Natural killer cell treated with Interleukin-12 subunit alpha and Interleukin-12 subunit beta and Interleukin-15 and Interleukin-18, amount 100 ng/mL, for 72 hours (primary cell): Measurements from ENCODE around the gene SFTA2. TPM values are rescaled to one million over a fixed set of nuclear protein-coding genes. Genes with fewer than 3 reads are reported as not detected.
"Not testable (repeated sequence)": the region's sequence is repeated elsewhere in the genome, so short reads cannot be mapped to it uniquely, and the experiment has no call there.

Source experiments
- ATAC-seq, 2 donors: fragments of 150-1000 bp; cut with Tn5 transposase in 1 of 2; sonication (Bioruptor Pico), chemical (Tn5 transposase) in 1 of 2; 2 replicates each; pipeline ENCODE4 v1.10.0; 2021
- DNase-seq: peaks from one replicate; pipeline ENCODE4 v3.0.0; 2022; ENCODE audit warnings: low spot score
- H3K27ac Mint-ChIP-seq, 2 donors: 1 replicate in 1 of 2; 2 replicates in 1 of 2; pipeline ENCODE4 v1.8.0; 2022; ENCODE audit warnings: mixed read lengths in 2 of 2, mild to moderate bottlenecking in 1 of 2, moderate library complexity in 1 of 2
- H3K27me3 Mint-ChIP-seq, 2 donors: 1 replicate in 1 of 2; 2 replicates in 1 of 2; pipeline ENCODE4 v1.8.0; 2022; ENCODE audit warnings: mixed read lengths in 2 of 2
- H3K36me3 Mint-ChIP-seq: one replicate; pipeline ENCODE4 v1.8.0; 2022; ENCODE audit warnings: mixed read lengths
- H3K4me1 Mint-ChIP-seq, 2 donors: 1 replicate in 1 of 2; 2 replicates in 1 of 2; pipeline ENCODE4 v1.8.0; 2022; ENCODE audit warnings: low read depth in 2 of 2, mixed read lengths in 2 of 2, mild to moderate bottlenecking in 1 of 2
- H3K4me3 Mint-ChIP-seq: one replicate; pipeline ENCODE4 v1.8.0; 2022; ENCODE audit warnings: mixed read lengths
- H3K9me3 Mint-ChIP-seq: 2 replicates; pipeline ENCODE4 v1.8.0; 2022; ENCODE audit warnings: mixed read lengths
- total RNA-seq, 2 donors: library from RNA; stranded (reverse); gene quantifications; one replicate each; pipeline ENCODE4 v1.2.3, GENCODE V29; 2022

SFTA2 gene
- not detected for total RNA-seq

DNA sequence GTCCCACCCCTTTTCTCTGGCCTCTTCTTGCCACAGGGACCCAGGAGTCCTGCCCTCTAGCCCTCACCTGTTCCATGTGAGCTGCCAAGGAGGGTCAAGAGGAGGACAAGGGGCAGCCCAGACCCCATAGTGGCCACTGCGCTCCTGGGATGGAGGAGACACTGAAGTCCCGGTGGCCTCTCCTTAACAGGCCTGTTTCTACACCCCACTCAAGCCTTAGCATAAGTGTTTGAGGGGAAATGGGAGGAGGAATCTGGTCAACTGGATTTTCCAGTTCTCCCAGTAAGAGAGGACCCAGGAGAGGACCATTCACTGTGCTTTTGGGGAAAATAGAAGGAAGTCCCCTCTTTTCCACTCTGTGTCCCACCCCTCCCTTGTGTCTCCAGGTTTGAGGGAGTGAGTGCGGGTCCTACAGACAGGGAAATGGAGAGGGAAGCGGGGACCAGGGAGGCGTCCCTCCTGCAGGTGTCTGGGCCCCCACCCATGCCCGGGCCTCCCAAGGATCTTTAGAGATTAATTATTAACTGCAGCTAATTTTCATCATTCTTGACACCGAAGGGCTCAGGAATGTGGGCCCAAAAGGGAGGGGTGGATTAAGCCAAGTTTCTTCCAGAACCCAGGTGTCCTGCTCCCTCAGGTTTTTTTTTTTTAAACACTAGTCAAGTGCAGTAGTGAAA, at the start of gene SFTA2:
Gene SFTA2 (minus strand): TSS at position 202 of the 677 bp plus-strand sequence. CDS start 74 bp downstream, at position 128.
- DNase-seq (no peak), ATAC-seq (peak in 1 of 2 donors; percentile 51)
- Mint-ChIP-seq H3K9me3 (peaks cover 4% of the 10 kb centered on the region), H3K36me3 (peaks cover 8% of the 10 kb centered on the region), H3K27me3 (peaks cover 9% of the 10 kb centered on the region in 2 donors), H3K4me1 (peaks cover 0 to 3% of the 10 kb centered on the region in 2 donors), H3K27ac (no peak within 1 kb of the TSS), H3K4me3 (no peak within 1 kb of the TSS)

DNA sequence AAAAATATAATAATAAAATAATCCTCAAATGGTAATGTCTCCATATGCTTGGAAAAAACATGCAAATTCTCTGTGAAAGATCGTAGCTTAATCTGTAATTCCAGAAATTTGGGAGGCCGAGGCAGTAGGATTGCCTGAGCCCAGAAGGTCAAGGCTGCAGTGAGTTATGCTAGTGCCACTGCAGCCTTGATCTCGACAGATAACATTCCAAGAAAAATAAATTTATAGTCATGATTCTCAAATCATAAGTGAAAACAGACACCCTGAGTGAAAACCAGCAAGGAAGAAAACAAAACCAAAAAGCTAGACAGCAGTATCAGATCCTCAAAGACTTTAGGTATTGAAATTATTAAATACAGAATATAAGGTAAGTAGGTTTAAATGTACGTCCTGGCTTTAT, 47.7 kb upstream of the SFTA2 start:
- H3K36me3 Mint-ChIP-seq, result no peaks in the 10 kb centered on the region
- DNase-seq (no peak), ATAC-seq (no peak)
- H3K27ac Mint-ChIP-seq, result no peak overlapping the region
- H3K9me3 Mint-ChIP-seq, result no peaks in the 10 kb centered on the region
- peaks cover 34 to 49% of the 10 kb centered on the region in 2 donors for H3K27me3 Mint-ChIP-seq
- no peak overlapping the region for H3K4me3 Mint-ChIP-seq
- H3K4me1 Mint-ChIP-seq, result peaks cover 0 to 2% of the 10 kb centered on the region in 2 donors

DNA sequence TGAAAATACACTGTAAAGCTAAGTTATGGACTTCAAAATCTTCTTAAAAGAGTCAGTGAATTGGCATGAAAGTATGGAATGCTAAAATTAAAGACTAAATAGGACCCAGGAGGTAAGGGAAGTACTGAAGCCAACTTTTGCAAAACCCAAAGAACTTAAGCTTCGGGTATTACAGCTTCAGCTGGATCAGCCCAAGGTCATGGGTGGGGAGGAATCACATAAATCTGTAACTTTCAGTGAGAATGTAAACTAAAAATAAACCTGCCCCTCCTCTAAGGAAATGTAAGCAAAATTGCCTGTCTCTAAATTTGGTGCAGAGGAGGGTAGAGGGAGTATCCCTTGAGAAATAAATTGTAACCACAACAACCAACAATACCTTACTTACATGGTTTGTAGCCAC, 47.2 kb upstream of the SFTA2 start:
- no peak for ATAC-seq
- H3K4me1 Mint-ChIP-seq, result peaks cover 0 to 2% of the 10 kb centered on the region in 2 donors
- H3K27me3 Mint-ChIP-seq, result peaks cover 34 to 49% of the 10 kb centered on the region in 2 donors
- H3K4me3 Mint-ChIP-seq, result no peak overlapping the region
- no peaks in the 10 kb centered on the region for H3K9me3 Mint-ChIP-seq
- no peak for DNase-seq
- H3K36me3 Mint-ChIP-seq, result no peaks in the 10 kb centered on the region
- H3K27ac Mint-ChIP-seq, result no peak overlapping the region

DNA sequence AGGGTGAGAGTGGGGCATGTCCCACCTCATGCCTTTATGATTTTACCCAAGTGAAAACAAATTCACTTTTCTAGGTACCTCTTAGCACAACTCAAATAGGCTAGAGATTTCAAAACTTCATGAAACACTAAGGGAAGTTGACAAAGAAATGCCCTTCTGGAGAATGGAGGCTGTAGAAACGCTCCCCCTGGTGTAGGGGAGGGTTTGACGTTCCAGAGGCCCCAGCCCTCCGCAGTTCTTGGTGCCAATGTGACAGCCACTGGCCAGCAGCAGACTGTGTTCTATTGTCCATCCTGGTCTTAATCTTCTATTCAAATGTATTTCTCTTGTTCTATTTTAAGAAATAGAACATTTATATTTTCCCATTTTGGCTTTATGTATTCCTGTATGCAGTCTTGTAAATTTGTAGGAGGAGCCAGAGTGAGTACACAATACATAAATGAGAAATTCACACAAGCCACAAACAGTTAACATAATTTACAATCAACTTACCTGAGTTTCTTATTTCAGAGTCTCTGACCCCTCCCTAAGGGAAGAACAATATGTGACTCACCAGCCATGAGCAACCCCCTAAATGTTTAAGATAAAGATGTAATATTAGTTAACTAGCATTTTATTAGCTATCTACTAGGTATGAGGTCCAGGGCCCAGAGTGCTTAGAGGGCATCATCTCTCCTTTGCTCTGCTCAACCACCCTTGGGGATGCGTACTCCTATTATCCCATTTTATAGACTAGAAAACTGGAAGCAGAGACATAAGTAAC, 42.7 kb upstream of the SFTA2 start:
- DNase-seq (no peak), ATAC-seq (no peak)
- Mint-ChIP-seq H3K27ac (no peak overlapping the region), H3K27me3 (peaks cover 26 to 43% of the 10 kb centered on the region in 2 donors), H3K4me3 (no peak overlapping the region), H3K36me3 (no peaks in the 10 kb centered on the region), H3K9me3 (no peaks in the 10 kb centered on the region), H3K4me1 (no peaks in the 10 kb centered on the region)

DNA sequence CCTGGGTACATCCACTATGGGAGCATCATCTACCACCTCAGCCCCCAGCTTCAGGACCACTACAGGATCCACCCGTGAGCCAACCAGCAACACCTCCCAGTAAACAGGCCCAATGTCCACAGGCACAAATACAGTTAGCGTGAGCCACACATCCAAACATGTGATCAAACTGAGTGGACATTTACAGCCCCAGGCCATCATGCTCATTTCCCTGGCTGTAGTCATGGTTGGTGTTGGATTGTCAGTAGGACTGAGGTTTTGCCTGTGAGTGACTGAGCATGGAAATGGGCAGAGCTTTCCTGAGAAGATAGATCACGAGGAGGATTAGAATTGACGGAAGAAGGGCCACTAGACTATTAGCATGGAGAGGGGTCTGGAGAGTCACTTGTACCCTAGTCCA, 40.8 kb upstream of the SFTA2 start:
- H3K36me3 Mint-ChIP-seq, result no peaks in the 10 kb centered on the region
- H3K27ac Mint-ChIP-seq, result no peak overlapping the region
- no peak for DNase-seq
- no peak for ATAC-seq
- H3K4me3 Mint-ChIP-seq, result no peak overlapping the region
- H3K4me1 Mint-ChIP-seq, result peaks cover 0 to 2% of the 10 kb centered on the region in 2 donors
- H3K9me3 Mint-ChIP-seq, result no peaks in the 10 kb centered on the region
- H3K27me3 Mint-ChIP-seq, result peaks cover 23 to 29% of the 10 kb centered on the region in 2 donors

DNA sequence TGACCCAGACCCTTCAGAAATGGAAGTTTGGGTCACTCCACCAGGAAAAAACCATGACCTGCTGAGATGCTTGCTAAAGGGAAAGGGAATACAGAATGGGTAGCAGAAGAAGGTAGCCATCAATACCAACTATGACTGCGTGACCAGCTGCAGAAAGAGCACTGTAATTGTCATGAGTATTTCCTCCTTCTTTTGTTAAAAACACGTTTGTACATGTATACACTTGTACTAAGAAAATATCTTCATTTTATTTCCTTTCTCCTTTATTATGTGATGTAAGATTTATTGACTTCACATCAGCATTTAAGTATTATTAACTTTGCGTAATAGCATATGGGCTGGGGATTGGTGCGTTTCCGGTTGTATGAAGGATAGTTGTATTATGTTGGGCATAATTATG, 39.0 kb upstream of the SFTA2 start:
- Mint-ChIP-seq H3K27ac (no peak overlapping the region), H3K27me3 (peaks cover 29 to 36% of the 10 kb centered on the region in 2 donors), H3K4me3 (no peak overlapping the region), H3K36me3 (no peaks in the 10 kb centered on the region), H3K9me3 (no peaks in the 10 kb centered on the region), H3K4me1 (peaks cover 5 to 6% of the 10 kb centered on the region in 2 donors)
- DNase-seq, result no peak
- ATAC-seq, result no peak

DNA sequence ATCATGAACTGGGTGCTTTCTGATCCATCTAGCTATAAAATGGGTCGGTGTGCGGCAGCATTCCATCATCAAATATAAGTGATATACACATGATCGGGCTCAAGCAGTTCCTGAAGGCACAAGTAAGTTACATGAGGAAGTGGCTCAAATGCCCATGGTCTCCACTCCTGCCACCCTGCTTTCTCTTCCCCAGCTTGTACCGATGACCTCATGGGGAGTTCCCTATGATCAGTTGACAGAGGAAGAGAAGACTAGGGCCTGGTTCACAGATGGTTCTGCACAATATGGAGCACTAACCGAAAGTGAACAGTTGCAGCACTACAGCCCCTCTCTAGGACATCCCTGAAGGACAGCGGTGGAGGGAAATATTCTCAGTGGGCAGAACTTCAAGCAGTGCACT, 37.2 kb upstream of the SFTA2 start:
- Mint-ChIP-seq H3K27me3 (peaks cover 42 to 47% of the 10 kb centered on the region in 2 donors), H3K4me1 (peaks cover 23% of the 10 kb centered on the region in 2 donors)
- not testable (repeated sequence) for H3K27ac Mint-ChIP-seq, H3K4me3 Mint-ChIP-seq, H3K36me3 Mint-ChIP-seq, ATAC-seq, H3K9me3 Mint-ChIP-seq, DNase-seq

DNA sequence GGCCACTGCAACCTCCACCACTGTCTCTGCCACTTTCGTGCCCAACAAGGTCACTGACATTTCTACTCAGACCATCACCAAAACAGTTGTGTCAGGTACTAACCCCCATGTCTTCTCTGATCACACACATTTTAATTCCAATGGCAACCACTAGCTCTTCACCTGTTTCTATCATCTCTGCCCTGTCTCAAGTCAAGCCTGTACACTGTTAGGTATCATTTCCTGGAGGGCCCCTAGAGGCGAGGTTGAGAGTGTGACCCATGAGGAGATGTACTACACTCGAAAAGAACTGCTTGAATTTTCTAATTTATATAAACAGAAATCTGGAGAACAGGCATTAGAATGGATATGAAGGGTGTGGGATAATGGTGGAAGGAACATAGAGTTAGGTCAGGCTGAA, 34.2 kb upstream of the SFTA2 start:
- Mint-ChIP-seq H3K4me3 (no peak overlapping the region), H3K9me3 (peaks cover 5% of the 10 kb centered on the region), H3K36me3 (no peaks in the 10 kb centered on the region), H3K27me3 (peaks cover 32% of the 10 kb centered on the region in 2 donors), H3K27ac (peak overlapping the region in 1 of 2 donors; percentile 67), H3K4me1 (peaks cover 31 to 32% of the 10 kb centered on the region in 2 donors)
- ATAC-seq, result no peak
- DNase-seq, result no peak

DNA sequence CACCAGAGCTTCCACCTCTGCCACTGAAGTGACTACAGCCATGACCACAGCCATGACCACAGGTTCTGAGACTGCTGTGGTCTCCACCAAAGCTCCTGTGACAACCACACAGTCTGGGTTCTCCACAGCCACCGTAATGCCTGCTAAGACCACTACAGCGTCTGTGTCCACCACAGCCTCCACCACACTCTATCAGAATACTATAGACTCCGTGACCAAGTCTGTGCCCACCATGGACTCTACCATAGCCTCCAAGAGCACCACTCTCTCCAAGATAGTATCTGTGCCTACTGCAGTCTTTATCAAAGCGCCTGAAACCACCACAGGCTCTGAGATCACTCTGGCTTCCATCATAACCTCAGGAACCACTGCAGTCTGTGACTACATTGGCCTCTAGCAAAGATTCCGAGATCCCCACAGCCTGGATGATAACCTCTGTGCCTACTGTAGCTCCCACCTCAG, 33.2 kb upstream of the SFTA2 start:
- Mint-ChIP-seq H3K4me3 (peak overlapping the region; percentile 36), H3K27ac (peak overlapping the region; percentile 3 to 67), H3K27me3 (peaks cover 34 to 36% of the 10 kb centered on the region in 2 donors), H3K36me3 (no peaks in the 10 kb centered on the region), H3K4me1 (peaks cover 31 to 32% of the 10 kb centered on the region in 2 donors), H3K9me3 (peaks cover 5% of the 10 kb centered on the region)
- DNase-seq (no peak), ATAC-seq (peak; percentile 43)

DNA sequence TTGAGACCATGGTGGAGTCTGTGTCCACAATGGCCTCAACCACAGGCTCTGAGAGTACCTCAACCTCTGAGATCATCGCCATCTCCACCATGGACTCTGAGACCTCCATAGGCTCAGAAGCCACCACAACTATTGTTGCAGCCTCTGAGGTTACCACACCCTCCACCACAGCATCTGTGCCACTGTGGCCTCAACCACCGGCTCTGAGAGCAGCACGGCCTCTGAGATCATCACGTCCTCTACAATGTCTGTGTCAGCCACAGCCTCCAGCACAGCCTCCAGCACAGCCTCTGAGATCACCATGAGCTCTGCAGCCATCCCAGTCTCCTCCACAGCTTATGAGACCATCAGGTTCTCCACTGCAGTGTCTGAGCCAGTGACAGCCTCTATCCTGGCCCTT, 32.1 kb upstream of the SFTA2 start:
- no peaks in the 10 kb centered on the region for H3K36me3 Mint-ChIP-seq
- ATAC-seq, result peak; percentile 88 to 90
- peaks cover 5% of the 10 kb centered on the region for H3K9me3 Mint-ChIP-seq
- peaks cover 30 to 31% of the 10 kb centered on the region in 2 donors for H3K4me1 Mint-ChIP-seq
- peak overlapping the region; percentile 36 for H3K4me3 Mint-ChIP-seq
- peak overlapping the region in 1 of 2 donors; percentile 67 for H3K27ac Mint-ChIP-seq
- DNase-seq, result peak; percentile 75
- H3K27me3 Mint-ChIP-seq, result peaks cover 32 to 41% of the 10 kb centered on the region in 2 donors

DNA sequence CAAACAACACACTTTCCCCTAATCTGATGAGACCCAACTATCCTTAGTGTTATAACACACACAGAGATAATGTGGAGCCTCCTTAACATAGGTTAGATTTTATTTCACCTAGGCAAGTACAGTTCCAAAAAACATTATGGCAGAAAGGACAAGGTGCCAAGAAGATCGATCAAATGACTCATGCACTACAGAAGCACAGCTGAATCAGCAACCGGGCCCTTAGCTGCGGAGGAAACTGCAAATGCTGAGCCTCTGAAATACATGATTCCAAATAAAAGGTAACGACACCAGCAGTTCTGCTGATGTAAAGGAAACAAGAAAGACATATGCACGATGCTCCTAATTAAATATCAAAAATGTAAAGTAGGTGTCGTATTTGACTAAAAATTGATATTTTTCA, 31.7 kb upstream of the SFTA2 start:
- Mint-ChIP-seq H3K27ac (no peak overlapping the region), H3K4me1 (peaks cover 30 to 31% of the 10 kb centered on the region in 2 donors), H3K27me3 (peaks cover 33 to 45% of the 10 kb centered on the region in 2 donors), H3K4me3 (no peak overlapping the region), H3K9me3 (peaks cover 5% of the 10 kb centered on the region), H3K36me3 (no peaks in the 10 kb centered on the region)
- no peak for ATAC-seq
- no peak for DNase-seq

DNA sequence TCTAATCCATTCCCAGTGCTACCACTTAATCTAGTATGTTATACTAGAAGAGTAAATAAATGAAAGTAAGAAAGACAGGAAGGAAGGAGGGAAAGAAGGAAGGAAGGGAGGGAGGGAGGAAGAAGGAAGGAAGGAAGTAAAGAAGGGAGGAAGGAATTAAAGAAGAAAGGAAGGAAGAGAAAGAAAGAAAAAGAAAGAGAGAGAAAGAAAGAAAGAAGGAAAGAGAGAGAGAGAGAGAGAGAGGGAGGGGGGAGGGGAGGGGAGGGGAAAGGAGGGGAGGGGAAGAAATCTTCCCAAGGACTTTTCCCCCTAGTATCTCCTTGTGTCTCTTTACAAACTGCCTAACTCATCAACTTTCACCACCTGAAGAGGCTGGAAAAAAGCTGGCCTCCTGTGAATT, 30.7 kb upstream of the SFTA2 start:
- no peaks in the 10 kb centered on the region for H3K36me3 Mint-ChIP-seq
- H3K27ac Mint-ChIP-seq, result no peak overlapping the region
- no peak overlapping the region for H3K4me3 Mint-ChIP-seq
- no peak for ATAC-seq
- DNase-seq, result no peak
- H3K4me1 Mint-ChIP-seq, result peaks cover 30 to 31% of the 10 kb centered on the region in 2 donors
- peaks cover 40 to 54% of the 10 kb centered on the region in 2 donors for H3K27me3 Mint-ChIP-seq
- H3K9me3 Mint-ChIP-seq, result peaks cover 5% of the 10 kb centered on the region

DNA sequence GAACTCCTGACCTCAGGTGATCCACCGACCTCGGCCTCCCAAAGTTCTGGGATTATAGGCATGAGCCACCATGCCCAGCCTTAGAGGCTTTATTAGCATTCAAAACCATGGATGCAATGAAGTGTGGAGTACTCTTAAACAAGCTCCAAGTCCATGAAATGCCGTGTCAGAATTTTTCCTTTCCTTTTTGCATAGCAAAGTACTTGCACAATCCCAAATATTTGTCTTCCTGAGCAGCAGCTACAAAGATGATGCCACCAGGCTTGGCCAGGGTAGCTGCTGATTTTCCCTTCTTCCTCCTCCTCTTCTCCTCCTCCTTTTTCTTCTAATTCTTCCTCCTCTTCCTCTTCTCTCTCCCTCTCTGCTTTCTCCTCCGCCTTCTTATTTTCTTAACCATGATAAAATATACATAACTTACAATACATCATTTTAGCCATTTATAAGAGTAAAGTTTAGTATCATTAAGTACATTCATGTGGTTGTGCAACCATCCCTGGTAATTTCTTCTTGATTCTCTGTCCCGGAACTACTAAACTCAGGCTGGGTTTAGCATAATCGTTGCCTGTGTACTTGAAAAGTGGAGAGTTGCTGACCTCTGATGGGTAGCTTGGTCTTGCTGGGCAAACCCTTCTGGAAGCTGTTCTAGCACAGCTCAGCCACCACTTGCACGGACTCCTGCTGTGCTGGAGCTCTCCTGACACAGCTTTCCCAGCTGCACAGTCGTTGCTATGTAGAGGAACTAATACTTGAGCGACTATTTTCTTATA, 29.1 kb upstream of the SFTA2 start:
- Mint-ChIP-seq H3K4me3 (no peak overlapping the region), H3K27me3 (peaks cover 43 to 59% of the 10 kb centered on the region in 2 donors), H3K4me1 (peaks cover 28 to 33% of the 10 kb centered on the region in 2 donors), H3K9me3 (peaks cover 5% of the 10 kb centered on the region), H3K36me3 (no peaks in the 10 kb centered on the region), H3K27ac (no peak overlapping the region)
- DNase-seq, result no peak
- no peak for ATAC-seq
